GM19240 (cell line): ENCODE data around the gene HOXA7.

ENCODE experiments used
- DNase-seq: peaks from one replicate; pipeline ENCODE4 v3.0.0; 2011; ENCODE audit warnings: low spot score; ENCODE audit not compliant: insufficient read length

The HOXA7 gene

GRCh38 chr7:27107391-27108381 is 48.8 kb downstream of the HOXA7 start:
- no peak for DNase-seq

GRCh38 chr7:27106901-27107240 is 49.6 kb downstream of the HOXA7 start:
- no peak for DNase-seq

- DNase-seq = no peak
Observed at GRCh38 chr7:27106181-27106900, 50.1 kb downstream of the HOXA7 start.

GRCh38 chr7:27105301-27106031 is 51.0 kb downstream of the HOXA7 start:
- no peak for DNase-seq

- DNase-seq = no peak
Observed at GRCh38 chr7:27104341-27105058, 52.0 kb downstream of the HOXA7 start.
